Panc1 (cell line): ENCODE data around the gene KAT14.

Experiments
- POLR2AphosphoS5 ChIP-seq: IDR thresholded peaks from 2 replicates; pipeline ENCODE4 v1.6.1; 2012; ENCODE audit warnings: mild to moderate bottlenecking, low read depth, low read length, moderate library complexity
- TF ChIP-seq, protein P1 (sequence below): fragments of 450-650 bp; IDR thresholded peaks from 2 replicates; pipeline ENCODE4 v1.5.1; 2017; ENCODE audit warnings: mild to moderate bottlenecking

DNA sequence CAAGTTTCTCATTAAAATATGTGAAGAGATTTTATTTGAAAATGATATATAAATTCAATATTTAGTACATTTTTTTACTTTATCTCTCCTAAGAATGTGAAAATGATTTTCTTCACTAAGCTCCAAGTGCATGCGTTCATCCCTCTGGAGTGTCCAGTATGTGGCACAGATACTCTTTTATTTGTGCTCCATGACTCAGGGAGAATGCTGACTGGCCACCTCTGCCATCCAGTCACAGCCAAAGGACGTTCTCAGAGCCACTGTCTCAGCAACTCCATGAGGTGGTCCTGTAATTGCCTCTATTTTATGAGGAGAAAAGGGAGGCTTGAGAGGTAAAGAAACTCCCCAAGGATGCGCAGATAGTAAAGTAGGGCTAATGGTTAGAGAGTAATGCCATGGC is 58.3 kb downstream of the KAT14 start:
- TF ChIP-seq, protein P1, sequence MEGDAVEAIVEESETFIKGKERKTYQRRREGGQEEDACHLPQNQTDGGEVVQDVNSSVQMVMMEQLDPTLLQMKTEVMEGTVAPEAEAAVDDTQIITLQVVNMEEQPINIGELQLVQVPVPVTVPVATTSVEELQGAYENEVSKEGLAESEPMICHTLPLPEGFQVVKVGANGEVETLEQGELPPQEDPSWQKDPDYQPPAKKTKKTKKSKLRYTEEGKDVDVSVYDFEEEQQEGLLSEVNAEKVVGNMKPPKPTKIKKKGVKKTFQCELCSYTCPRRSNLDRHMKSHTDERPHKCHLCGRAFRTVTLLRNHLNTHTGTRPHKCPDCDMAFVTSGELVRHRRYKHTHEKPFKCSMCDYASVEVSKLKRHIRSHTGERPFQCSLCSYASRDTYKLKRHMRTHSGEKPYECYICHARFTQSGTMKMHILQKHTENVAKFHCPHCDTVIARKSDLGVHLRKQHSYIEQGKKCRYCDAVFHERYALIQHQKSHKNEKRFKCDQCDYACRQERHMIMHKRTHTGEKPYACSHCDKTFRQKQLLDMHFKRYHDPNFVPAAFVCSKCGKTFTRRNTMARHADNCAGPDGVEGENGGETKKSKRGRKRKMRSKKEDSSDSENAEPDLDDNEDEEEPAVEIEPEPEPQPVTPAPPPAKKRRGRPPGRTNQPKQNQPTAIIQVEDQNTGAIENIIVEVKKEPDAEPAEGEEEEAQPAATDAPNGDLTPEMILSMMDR, result no peak
- TF ChIP-seq POLR2AphosphoS5, result no peak
